H1 (cell line): ENCODE results near the gene CA7. TPM values are rescaled to one million over a fixed set of nuclear protein-coding genes. Genes with fewer than 3 reads are reported as not detected.

Experiments used
- CTCF ChIA-PET: fragments of 300-600 bp; sonication (Branson Sonifier 250); formaldehyde crosslinking; loops from one replicate; lab custom pipeline; 2021; ENCODE audit not compliant: partially characterized antibody; lab: Charles Lee
- POLR2A ChIA-PET: fragments of 300-600 bp; sonication (Branson Sonifier 250); formaldehyde crosslinking; loops from one replicate; lab custom pipeline; 2021; ENCODE audit warnings: inconsistent platforms; ENCODE audit not compliant: partially characterized antibody; lab: Charles Lee
- DNase-seq, 2 experiments: peaks; one replicate each; pipeline versions ENCODE4 v3.0.0 to v3.0.0-alpha.2; 2010 to 2022; ENCODE audit warnings: low spot score in 2 of 2, low read depth in 1 of 2, mixed read lengths in 1 of 2
- FAIRE-seq: peaks from 2 replicates; lab custom pipeline; 2011; peaks lifted over from hg19 to GRCh38; lab: Jason Lieb, UNC
- H2AFZ ChIP-seq: 2 replicates; pipeline ENCODE4 v1.8.1; 2012; ENCODE audit warnings: low read length, inconsistent platforms
- H2AK5ac ChIP-seq: 2 replicates; pipeline ENCODE4 v1.6.1; 2013; ENCODE audit warnings: low read depth, low read length
- H2BK120ac ChIP-seq: replicated peaks from 2 replicates; pipeline ENCODE3; 2013; ENCODE audit warnings: low read depth, low read length, inconsistent platforms
- H2BK12ac ChIP-seq: 2 replicates; pipeline ENCODE4 v1.6.1; 2013; ENCODE audit warnings: low read depth, low read length
- H2BK15ac ChIP-seq: 2 replicates; pipeline ENCODE4 v1.6.1; 2013; ENCODE audit warnings: low read length
- H2BK20ac ChIP-seq: 2 replicates; pipeline ENCODE4 v1.6.1; 2013; ENCODE audit warnings: low read length
- H2BK5ac ChIP-seq: 2 replicates; pipeline ENCODE4 v1.6.1; 2013; ENCODE audit warnings: low read depth, low read length
- H3K14ac ChIP-seq: 2 replicates; pipeline ENCODE4 v1.6.1; 2013; ENCODE audit warnings: inconsistent platforms; ENCODE audit not compliant: insufficient read length
- H3K18ac ChIP-seq: 2 replicates; pipeline ENCODE4 v1.6.1; 2013; ENCODE audit warnings: low read length; ENCODE audit errors: extremely low read depth
- H3K23ac ChIP-seq: 2 replicates; pipeline ENCODE4 v1.6.1; 2013; ENCODE audit warnings: inconsistent platforms; ENCODE audit not compliant: insufficient read length
- H3K23me2 ChIP-seq: 2 replicates; pipeline ENCODE4 v1.6.1; 2013; ENCODE audit warnings: low read depth, low read length
- H3K27ac ChIP-seq: 2 replicates; pipeline ENCODE4 v1.6.1; 2011; ENCODE audit warnings: low read depth, low read length, inconsistent platforms
- H3K27me3 ChIP-seq, 4 experiments: replicated peaks in 1 of 4; 1 replicate in 1 of 4; 2 replicates in 3 of 4; pipeline versions ENCODE4 v1.6.1 to v1.8.1; 2011 to 2013; ENCODE audit warnings: low read length in 3 of 4, mild to moderate bottlenecking in 3 of 4, inconsistent platforms in 2 of 4, mixed read lengths in 2 of 4, moderate library complexity in 1 of 4; ENCODE audit not compliant: control insufficient read depth in 3 of 4, insufficient read depth in 3 of 4; ENCODE audit errors: extremely low read depth in 1 of 4
- H3K36me3 ChIP-seq, 4 experiments: 2 replicates each; pipeline versions ENCODE4 v1.6.1 to v1.8.1; 2011 to 2013; ENCODE audit warnings: mild to moderate bottlenecking in 4 of 4, low read length in 3 of 4, moderate library complexity in 2 of 4, control low read depth in 1 of 4, inconsistent platforms in 1 of 4; ENCODE audit not compliant: insufficient read depth in 4 of 4, control insufficient read depth in 2 of 4
- H3K4ac ChIP-seq: replicated peaks from 2 replicates; pipeline ENCODE3; 2013; ENCODE audit warnings: low read length, low read depth, mixed read lengths, inconsistent platforms; ENCODE audit not compliant: insufficient read length
- H3K4me1 ChIP-seq, 4 experiments: replicated peaks in 1 of 4; 1 replicate in 1 of 4; 2 replicates in 3 of 4; pipeline versions ENCODE4 v1.6.1 to v1.8.1; 2011 to 2013; ENCODE audit warnings: low read length in 3 of 4, inconsistent platforms in 2 of 4, mixed read lengths in 1 of 4; ENCODE audit not compliant: insufficient read depth in 4 of 4, control insufficient read depth in 3 of 4
- H3K4me2 ChIP-seq, 2 experiments: 2 replicates each; pipeline versions ENCODE4 v1.6.1 to v1.8.1; 2011 to 2013; ENCODE audit warnings: low read depth in 2 of 2, low read length in 2 of 2, control low read depth in 1 of 2, inconsistent platforms in 1 of 2, mild to moderate bottlenecking in 1 of 2; ENCODE audit not compliant: insufficient read depth in 1 of 2
- H3K4me3 ChIP-seq, 4 experiments: fragments of 200-600, 300-600 bp in 1 of 4; sonication (generic), shearing (Covaris generic), sonication (Bioruptor Twin) in 1 of 4; 2 replicates each; pipeline versions ENCODE4 v1.5.1 to v1.8.1; 2011 to 2016; ENCODE audit warnings: low read length in 4 of 4, low read depth in 3 of 4, control low read depth in 2 of 4, inconsistent platforms in 2 of 4, mild to moderate bottlenecking in 2 of 4, mixed read lengths in 1 of 4, moderate library complexity in 1 of 4; ENCODE audit not compliant: insufficient read depth in 2 of 4; ENCODE audit errors: extremely low read depth in 1 of 4
- H3K56ac ChIP-seq: replicated peaks from 2 replicates; pipeline ENCODE3; 2013; ENCODE audit warnings: low read depth, mild to moderate bottlenecking, mixed read lengths, low read length, inconsistent platforms; ENCODE audit not compliant: insufficient read length
- H3K79me1 ChIP-seq: 2 replicates; pipeline ENCODE4 v1.6.1; 2013; ENCODE audit warnings: low read depth, low read length, control low read depth
- H3K79me2 ChIP-seq, 2 experiments: 2 replicates each; pipeline versions ENCODE4 v1.6.1 to v1.8.1; 2012 to 2013; ENCODE audit warnings: low read length in 2 of 2, mild to moderate bottlenecking in 2 of 2, inconsistent platforms in 1 of 2; ENCODE audit not compliant: insufficient read depth in 2 of 2, control insufficient read depth in 1 of 2
- H3K9ac ChIP-seq, 4 experiments: replicated peaks in 1 of 4; 1 replicate in 1 of 4; 2 replicates in 3 of 4; pipeline versions ENCODE4 v1.6.1 to v1.8.1; 2011 to 2013; ENCODE audit warnings: low read depth in 3 of 4, low read length in 3 of 4, control low read depth in 2 of 4, mild to moderate bottlenecking in 2 of 4, moderate library complexity in 2 of 4, inconsistent platforms in 1 of 4; ENCODE audit errors: extremely low read depth in 1 of 4
- H3K9me3 ChIP-seq, 2 experiments: 2 replicates each; pipeline versions ENCODE4 v1.6.1 to v1.8.1; 2012 to 2013; ENCODE audit warnings: mild to moderate bottlenecking in 2 of 2, moderate library complexity in 2 of 2, control low read depth in 1 of 2, inconsistent platforms in 1 of 2, low read depth in 1 of 2, low read length in 1 of 2, mixed read lengths in 1 of 2; ENCODE audit not compliant: insufficient read depth in 2 of 2
- H4K20me1 ChIP-seq, 2 experiments: replicated peaks in 1 of 2; 2 replicates each; pipeline versions ENCODE3 to v1.8.1; 2011 to 2013; ENCODE audit warnings: inconsistent platforms in 2 of 2, low read length in 2 of 2, mild to moderate bottlenecking in 1 of 2; ENCODE audit not compliant: insufficient read depth in 2 of 2, control insufficient read depth in 1 of 2
- H4K5ac ChIP-seq: 2 replicates; pipeline ENCODE4 v1.6.1; 2013; ENCODE audit warnings: low read length, low read depth, mixed read lengths, inconsistent platforms; ENCODE audit not compliant: insufficient read length
- H4K8ac ChIP-seq: 2 replicates; pipeline ENCODE4 v1.8.0; 2013; ENCODE audit warnings: mild to moderate bottlenecking, moderate library complexity, low read length, inconsistent platforms; ENCODE audit not compliant: insufficient read depth; ENCODE audit errors: extremely low read depth
- H4K91ac ChIP-seq: replicated peaks from 2 replicates; pipeline ENCODE3; 2013; ENCODE audit warnings: low read length, mixed read lengths, inconsistent platforms; ENCODE audit not compliant: insufficient read length
- ASH2L ChIP-seq: fragments of 200-600, 300-600 bp; sonication (generic); IDR thresholded peaks from one replicate; pipeline ENCODE4 v1.7.1; 2017; ENCODE audit warnings: low read length
- ATF3 ChIP-seq: IDR thresholded peaks from 2 replicates; pipeline ENCODE4 v1.6.1; 2011; ENCODE audit warnings: low read depth, mild to moderate bottlenecking, low read length; ENCODE audit not compliant: insufficient read depth
- CHD2 ChIP-seq: IDR thresholded peaks from 2 replicates; pipeline ENCODE4 v1.6.1; 2012; ENCODE audit warnings: low read length, improper control_type of control experiment
- GABPA ChIP-seq: IDR thresholded peaks from 2 replicates; pipeline ENCODE4 v1.6.1; 2011; ENCODE audit warnings: mild to moderate bottlenecking, low read length, moderate library complexity, borderline replicate concordance; ENCODE audit not compliant: insufficient read depth
- GTF2F1 ChIP-seq: IDR thresholded peaks from 2 replicates; pipeline ENCODE4 v1.6.1; 2012; ENCODE audit warnings: low read depth, low read length, improper control_type of control experiment, borderline replicate concordance
- HDAC2 ChIP-seq, 2 experiments: fragments of 300-600 bp in 1 of 2; sonication (generic) in 1 of 2; IDR thresholded peaks; 2 replicates each; pipeline ENCODE4 v1.6.1; 2011 to 2012; ENCODE audit warnings: low read depth in 2 of 2, low read length in 2 of 2, mild to moderate bottlenecking in 2 of 2, moderate library complexity in 2 of 2, borderline replicate concordance in 1 of 2, inconsistent platforms in 1 of 2
- KDM5A ChIP-seq: fragments of 200-600 bp; IDR thresholded peaks from 2 replicates; pipeline ENCODE4 v1.7.1; 2012; ENCODE audit warnings: mild to moderate bottlenecking, low read length, inconsistent platforms, mixed read lengths
- MAFK ChIP-seq: IDR thresholded peaks from 2 replicates; pipeline ENCODE4 v1.6.1; 2012; ENCODE audit warnings: low read depth, mild to moderate bottlenecking, improper control_type of control experiment, low read length
- MAX ChIP-seq: IDR thresholded peaks from 2 replicates; pipeline ENCODE4 v1.6.1; 2012; ENCODE audit warnings: inconsistent platforms
- POLR2AphosphoS5 ChIP-seq: IDR thresholded peaks from 2 replicates; pipeline ENCODE4 v1.6.1; 2011; ENCODE audit warnings: low read depth, low read length
- SP2 ChIP-seq: IDR thresholded peaks from 2 replicates; pipeline ENCODE4 v1.6.1; 2012; ENCODE audit warnings: mild to moderate bottlenecking, low read length, inconsistent platforms
- USF2 ChIP-seq: IDR thresholded peaks from 2 replicates; pipeline ENCODE4 v1.6.1; 2011; ENCODE audit warnings: low read length, improper control_type of control experiment
- WGBS, 2 experiments: shearing (Covaris generic) in 1 of 2; methylation state at CpG; one replicate each; pipeline versions ENCODE4 v1.1.6 to v1.1.7; 2013 to 2015; ENCODE audit warnings: low lambda C conversion rate in 2 of 2, mixed read lengths in 2 of 2, inconsistent platforms in 1 of 2, low coverage in 1 of 2, missing lambda C conversion rate in 1 of 2; ENCODE audit not compliant: insufficient replicate concordance in 2 of 2, insufficient coverage in 1 of 2, insufficient read length in 1 of 2; ENCODE audit errors: extremely low coverage in 1 of 2, missing lambda C conversion rate in 1 of 2; 5-methylcytosine and 5-hydroxymethylcytosine counted together
- polyA plus RNA-seq, 7 experiments: library from polyadenylated mRNA; depleted of rRNA in 3 of 7; stranded (reverse) in 5 of 7; unstranded in 2 of 7; fragments of >200 nt in 5 of 7; fragments of 200-250 nt in 2 of 7; gene quantifications; 1 replicate in 5 of 7; 2 replicates in 1 of 7; 4 replicates in 1 of 7; pipeline versions ENCODE4 v1.2.1 to v1.2.3, GENCODE V29; 2011 to 2013; ENCODE audit warnings: missing spikeins in 2 of 7, mixed read lengths in 2 of 7
- total RNA-seq: library from RNA; stranded (reverse); fragmentation: NEBNext Ultra II Directional; extraction: Animal tissue kit (Norgen Biotek cat#: 25700); gene quantifications from 2 replicates; pipeline ENCODE4 v1.2.1, GENCODE V29; 2021

CA7 gene
- total and polyA plus RNA-seq, 2 of the 8 experiments (the other 6 are each of a cell fraction or from before 2014, with no cell fraction given): 1.7 to 2.7 TPM

- Histone ChIP-seq H3K14ac (no peak overlapping the region), H3K4me2 (no peak overlapping the region), H3K23ac (no peak overlapping the region), H2BK12ac (no peak overlapping the region), H3K79me1 (no peaks in the 10 kb centered on the region), H3K36me3 (no peaks in the 10 kb centered on the region), H3K4me3 (no peak overlapping the region), H4K8ac (no peak overlapping the region), H4K20me1 (peaks cover 0 to 3% of the 10 kb centered on the region in 2 experiments), H3K9ac (no peak overlapping the region), H2BK120ac (no peak overlapping the region), H4K5ac (no peak overlapping the region), H3K9me3 (no peaks in the 10 kb centered on the region), H3K18ac (no peak overlapping the region), H3K56ac (no peak overlapping the region), H3K79me2 (no peaks in the 10 kb centered on the region), H3K27ac (no peak overlapping the region), H4K91ac (no peak overlapping the region), H3K4me1 (peaks cover 0 to 2% (median 0%) of the 10 kb centered on the region in 4 experiments; a peak in 3 of 7 replicates), H3K23me2 (peaks cover 12% of the 10 kb centered on the region), H2AK5ac (no peak overlapping the region), H3K4ac (no peak overlapping the region), H2AFZ (no peak overlapping the region), H2BK15ac (no peak overlapping the region), H2BK20ac (no peak overlapping the region), H2BK5ac (no peak overlapping the region), H3K27me3 (peaks cover 14 to 39% (median 32%) of the 10 kb centered on the region in 4 experiments)
- peak in 1 of 2 experiments; percentile 19 for DNase-seq
- no peak for FAIRE-seq
- WGBS, 2 experiments: 87% methylated on average over 4 of the region's 4 CpGs; no CpG with 5 or more reads in 1 of the 2 experiments
- ChIA-PET CTCF (interaction anchor here (0.6 to 13.4 kb wide), 9 partner anchors 10 to 191 kb away, joined by 3 to 162 read pairs (median 4); partner anchors contain the start of gene NAE1), POLR2A (interaction anchor here (0.7 to 2.1 kb wide), 3 partner anchors 11 to 82 kb away, joined by 3 to 14 read pairs (median 3); partner anchors contain the start of gene NAE1)
- TF ChIP-seq POLR2AphosphoS5 (no peak), GABPA (no peak), GTF2F1 (no peak), USF2 (no peak), HDAC2 (IDR thresholded peaks at IDR 0.05; ENCODE audit: borderline replicate concordance in 1 of 2, low read depth in 2 of 2, low read length in 2 of 2) (no peak), MAX (no peak), KDM5A (no peak), ATF3 (no peak), CHD2 (no peak), SP2 (no peak), ASH2L (no peak), MAFK (no peak)
Measured at GRCh38 chr16:66841366-66841765, 2.8 kb upstream of the CA7 start.
